ENCODE data around the gene TNNI2. TPM values are rescaled to one million over a fixed set of nuclear protein-coding genes. Genes with fewer than 3 reads are reported as not detected.

The TNNI2 gene
- total RNA-seq, 1 donor from 2014 or later, result 1.7 TPM

DNA sequence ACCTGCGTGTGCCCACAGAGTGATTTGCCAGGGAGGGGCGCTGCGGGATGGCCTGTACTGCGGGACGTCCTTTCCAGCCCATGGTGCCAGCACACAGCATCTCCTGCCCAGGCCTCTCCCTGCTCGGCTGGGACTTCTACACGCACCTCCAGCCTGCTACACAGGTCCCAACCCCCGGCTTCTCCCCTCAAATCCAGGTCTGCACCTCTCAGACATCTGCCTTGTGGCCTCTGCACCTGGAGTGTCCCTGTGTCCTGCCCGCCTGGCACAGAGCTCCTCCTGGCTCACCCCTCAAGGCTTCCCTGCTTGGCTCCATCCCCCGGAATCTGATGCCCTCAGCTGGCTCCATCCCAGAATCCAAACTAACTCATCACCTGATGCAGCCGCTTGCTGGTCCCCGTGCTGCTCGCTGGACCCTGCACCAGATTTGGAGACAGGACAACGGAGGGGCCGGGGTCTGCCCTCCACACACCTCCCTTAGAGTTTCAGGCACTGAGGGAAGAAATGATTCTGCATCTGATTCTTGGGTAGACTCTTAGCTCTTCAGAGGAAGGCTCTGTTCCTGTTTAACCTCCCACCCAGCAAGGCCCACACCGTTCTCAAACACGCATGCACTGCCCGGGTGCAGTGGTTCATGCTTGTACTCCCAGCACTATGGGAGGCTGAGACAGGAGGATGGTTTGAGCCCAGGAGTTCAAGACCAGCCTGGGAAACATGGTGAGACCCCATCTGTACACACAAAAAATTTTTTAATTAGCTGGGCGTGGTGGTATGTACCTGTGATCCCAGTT, 10.1 kb downstream of the TNNI2 start:
- H3K27me3 Mint-ChIP-seq, result peaks cover 9% of the 10 kb centered on the region
- H3K36me3 Mint-ChIP-seq, result no peaks in the 10 kb centered on the region
- DNase-seq (ENCODE audit: extremely low spot score, unreplicated experiment), result no peak
- H3K9me3 Mint-ChIP-seq, result no peaks in the 10 kb centered on the region
- H3K4me1 Mint-ChIP-seq (ENCODE audit: unreplicated experiment), result peaks cover 13% of the 10 kb centered on the region
- TF ChIP-seq, protein P1, sequence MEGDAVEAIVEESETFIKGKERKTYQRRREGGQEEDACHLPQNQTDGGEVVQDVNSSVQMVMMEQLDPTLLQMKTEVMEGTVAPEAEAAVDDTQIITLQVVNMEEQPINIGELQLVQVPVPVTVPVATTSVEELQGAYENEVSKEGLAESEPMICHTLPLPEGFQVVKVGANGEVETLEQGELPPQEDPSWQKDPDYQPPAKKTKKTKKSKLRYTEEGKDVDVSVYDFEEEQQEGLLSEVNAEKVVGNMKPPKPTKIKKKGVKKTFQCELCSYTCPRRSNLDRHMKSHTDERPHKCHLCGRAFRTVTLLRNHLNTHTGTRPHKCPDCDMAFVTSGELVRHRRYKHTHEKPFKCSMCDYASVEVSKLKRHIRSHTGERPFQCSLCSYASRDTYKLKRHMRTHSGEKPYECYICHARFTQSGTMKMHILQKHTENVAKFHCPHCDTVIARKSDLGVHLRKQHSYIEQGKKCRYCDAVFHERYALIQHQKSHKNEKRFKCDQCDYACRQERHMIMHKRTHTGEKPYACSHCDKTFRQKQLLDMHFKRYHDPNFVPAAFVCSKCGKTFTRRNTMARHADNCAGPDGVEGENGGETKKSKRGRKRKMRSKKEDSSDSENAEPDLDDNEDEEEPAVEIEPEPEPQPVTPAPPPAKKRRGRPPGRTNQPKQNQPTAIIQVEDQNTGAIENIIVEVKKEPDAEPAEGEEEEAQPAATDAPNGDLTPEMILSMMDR (conservative IDR thresholded peaks at IDR 0.05), result no peak
- H3K27ac Mint-ChIP-seq, result no peak overlapping the region
- no peak overlapping the region for H3K4me3 Mint-ChIP-seq

- no peak overlapping the region for H3K4me3 Mint-ChIP-seq
- TF ChIP-seq, protein P1 (conservative IDR thresholded peaks at IDR 0.05), result no peak
- no peaks in the 10 kb centered on the region for H3K36me3 Mint-ChIP-seq
- no peak overlapping the region for H3K27ac Mint-ChIP-seq
- H3K4me1 Mint-ChIP-seq (ENCODE audit: unreplicated experiment), result no peaks in the 10 kb centered on the region
- H3K9me3 Mint-ChIP-seq, result no peaks in the 10 kb centered on the region
- no peak for DNase-seq (ENCODE audit: extremely low spot score, unreplicated experiment)
- no peaks in the 10 kb centered on the region for H3K27me3 Mint-ChIP-seq
Observed at GRCh38 chr11:1851468-1852180, 12.8 kb downstream of the TNNI2 start.

GRCh38 chr11:1852271-1852876, 13.6 kb downstream of the TNNI2 start:
- Mint-ChIP-seq H3K36me3 (no peaks in the 10 kb centered on the region), H3K4me3 (no peak overlapping the region), H3K9me3 (no peaks in the 10 kb centered on the region), H3K4me1 (ENCODE audit: unreplicated experiment) (no peaks in the 10 kb centered on the region), H3K27ac (no peak overlapping the region), H3K27me3 (no peaks in the 10 kb centered on the region)
- TF ChIP-seq, protein P1 (conservative IDR thresholded peaks at IDR 0.05), result no peak
- DNase-seq (ENCODE audit: extremely low spot score, unreplicated experiment), result no peak

DNA sequence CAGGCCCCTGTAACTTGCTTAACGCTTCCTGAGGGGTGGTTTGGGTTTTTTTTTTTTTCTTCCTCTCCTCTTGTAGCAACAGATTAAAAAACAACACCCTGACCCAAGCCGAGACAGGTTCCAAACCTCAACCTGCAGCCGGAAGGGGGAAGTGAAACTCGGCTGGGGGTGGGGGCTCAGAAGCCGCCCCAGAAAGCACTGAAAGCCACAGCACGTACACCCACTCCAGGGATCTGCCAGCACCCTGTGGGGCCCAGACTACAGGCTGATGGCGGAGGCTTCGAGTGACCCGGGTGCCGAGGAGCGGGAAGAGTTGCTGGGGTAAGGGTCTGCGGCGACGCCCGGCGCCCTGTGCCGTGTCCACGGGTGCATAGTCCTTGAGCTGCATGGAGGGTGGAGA, 14.1 kb downstream of the TNNI2 start, which contains the start of gene LSP1:
Gene LSP1, plus strand, starts transcription at position 208 of the 400 bp plus-strand sequence. Its CDS starts 61 bp downstream, at position 269.
- no peak for DNase-seq (ENCODE audit: extremely low spot score, unreplicated experiment)
- TF ChIP-seq, protein P1 (conservative IDR thresholded peaks at IDR 0.05), result no peak
- Mint-ChIP-seq H3K4me3 (no peak within 1 kb of the TSS), H3K27ac (no peak within 1 kb of the TSS), H3K36me3 (no peaks in the 10 kb centered on the region), H3K9me3 (no peaks in the 10 kb centered on the region), H3K27me3 (no peaks in the 10 kb centered on the region), H3K4me1 (ENCODE audit: unreplicated experiment) (no peaks in the 10 kb centered on the region)

GRCh38 chr11:1853376-1854131, 14.8 kb downstream of the TNNI2 start:
- H3K27ac Mint-ChIP-seq, result no peak overlapping the region
- H3K9me3 Mint-ChIP-seq, result no peaks in the 10 kb centered on the region

More at GRCh38 chr11:1853376-1854131, 14.8 kb downstream of the TNNI2 start:
- TF ChIP-seq, protein P1 (conservative IDR thresholded peaks at IDR 0.05), result no peak
- no peaks in the 10 kb centered on the region for H3K4me1 Mint-ChIP-seq (ENCODE audit: unreplicated experiment)
- no peaks in the 10 kb centered on the region for H3K27me3 Mint-ChIP-seq
- DNase-seq (ENCODE audit: extremely low spot score, unreplicated experiment), result no peak
- no peaks in the 10 kb centered on the region for H3K36me3 Mint-ChIP-seq
- no peak overlapping the region for H3K4me3 Mint-ChIP-seq
